Endodermal cell (in vitro differentiated cells): ENCODE measurements around the gene KIAA1958. TPM values are rescaled to one million over a fixed set of nuclear protein-coding genes. Genes with fewer than 3 reads are reported as not detected.

Experiments
- DNase-seq: peaks from one replicate; pipeline ENCODE4 v3.0.0-alpha.2; 2017
- H3K27ac ChIP-seq: 2 replicates; pipeline ENCODE4 v1.5.1; 2013; ENCODE audit warnings: mild to moderate bottlenecking, low read depth, low read length, moderate library complexity
- H3K27me3 ChIP-seq: 2 replicates; pipeline ENCODE4 v1.6.1; 2013; ENCODE audit warnings: mild to moderate bottlenecking, low read length, moderate library complexity; ENCODE audit not compliant: insufficient read depth, control insufficient read depth, poor library complexity, severe bottlenecking
- H3K36me3 ChIP-seq: 2 replicates; pipeline ENCODE4 v1.7.0; 2013; ENCODE audit warnings: mild to moderate bottlenecking, low read length, moderate library complexity; ENCODE audit not compliant: control insufficient read depth, insufficient read depth
- H3K4me1 ChIP-seq: one replicate; pipeline ENCODE4 v1.7.0; 2013; ENCODE audit warnings: low read length; ENCODE audit not compliant: control insufficient read depth, insufficient read depth
- H3K4me3 ChIP-seq: 2 replicates; pipeline ENCODE4 v1.5.1; 2013; ENCODE audit warnings: mild to moderate bottlenecking, low read length, moderate library complexity
- H3K9ac ChIP-seq: 2 replicates; pipeline ENCODE4 v1.6.1; 2013; ENCODE audit warnings: mild to moderate bottlenecking, low read length, moderate library complexity; ENCODE audit not compliant: poor library complexity, severe bottlenecking; ENCODE audit errors: extremely low read depth
- H3K9me3 ChIP-seq: 2 replicates; pipeline ENCODE4 v1.6.1; 2013; ENCODE audit warnings: mild to moderate bottlenecking, low read length, moderate library complexity; ENCODE audit not compliant: control insufficient read depth
- H3K27ac Mint-ChIP-seq: 2 replicates; pipeline ENCODE4 v1.8.0; 2020; ENCODE audit warnings: mixed read lengths
- H3K27me3 Mint-ChIP-seq: 2 replicates; pipeline ENCODE4 v1.8.0; 2021; ENCODE audit warnings: mild to moderate bottlenecking, mixed read lengths; ENCODE audit not compliant: insufficient read depth
- H3K36me3 Mint-ChIP-seq: 2 replicates; pipeline ENCODE4 v1.8.0; 2020; ENCODE audit warnings: low read depth, mixed read lengths
- H3K4me1 Mint-ChIP-seq: 2 replicates; pipeline ENCODE4 v1.8.0; 2020; ENCODE audit warnings: mixed read lengths
- H3K4me3 Mint-ChIP-seq: 2 replicates; pipeline ENCODE4 v1.8.0; 2020; ENCODE audit warnings: mild to moderate bottlenecking, moderate library complexity, mixed read lengths
- H3K9me3 Mint-ChIP-seq: 2 replicates; pipeline ENCODE4 v1.8.0; 2020; ENCODE audit warnings: mild to moderate bottlenecking, mixed read lengths
- CTCF ChIP-seq: fragments of 200-600 bp; sonication (generic); conservative IDR thresholded peaks from 2 replicates; pipeline ENCODE4 v1.5.0; 2021; ENCODE audit warnings: antibody characterized with exemption, mild to moderate bottlenecking
- WGBS, 2 experiments: methylation state at CpG; one replicate each; pipeline versions ENCODE4 v1.1.5 to v1.1.7; 2013; ENCODE audit warnings: missing lambda C conversion rate in 2 of 2, mixed read lengths in 1 of 2; ENCODE audit not compliant: insufficient coverage in 1 of 2, insufficient read length in 1 of 2; 5-methylcytosine and 5-hydroxymethylcytosine counted together
- total RNA-seq, 2 donors: library from RNA; stranded (reverse); fragmentation: NEBNext Ultra II Directional in 1 of 2; extraction: Animal tissue kit (Norgen Biotek cat#: 25700) in 1 of 2; gene quantifications; 2 replicates in 1 of 2; 3 replicates in 1 of 2; pipeline ENCODE4 v1.2.1, GENCODE V29; 2021

KIAA1958 gene
- total RNA-seq, 2 donors from 2014 or later, result 44.6 to 50.9 TPM

- Histone ChIP-seq H3K9ac (no peak overlapping the region), H3K4me3 (no peak overlapping the region), H3K9me3 (no peaks in the 10 kb centered on the region), H3K27ac (no peak overlapping the region), H3K27me3 (no peaks in the 10 kb centered on the region), H3K4me1 (no peaks in the 10 kb centered on the region), H3K36me3 (peaks cover 8% of the 10 kb centered on the region)
- no peaks in the 10 kb centered on the region for H3K27me3 Mint-ChIP-seq
- peaks cover 17% of the 10 kb centered on the region for H3K36me3 Mint-ChIP-seq
- H3K27ac Mint-ChIP-seq, result no peak overlapping the region
- 95 to 100% methylated on average over 1 to 2 of the region's 2 CpGs for WGBS, 2 experiments
- no peak overlapping the region for H3K4me3 Mint-ChIP-seq
- DNase-seq, result no peak
- peaks cover 5% of the 10 kb centered on the region for H3K4me1 Mint-ChIP-seq
- no peaks in the 10 kb centered on the region for H3K9me3 Mint-ChIP-seq
- TF ChIP-seq CTCF, result no peak
Measured at GRCh38 chr9:112623198-112623597, 136.6 kb downstream of the KIAA1958 start.

- no peak for TF ChIP-seq CTCF
- H3K9me3 Mint-ChIP-seq, result no peaks in the 10 kb centered on the region
- WGBS, 2 experiments, result 95 to 96% methylated on average over 3 to 6 of the region's 7 CpGs
- H3K27me3 ChIP-seq, result no peaks in the 10 kb centered on the region
- no peak overlapping the region for H3K27ac Mint-ChIP-seq
- H3K4me3 ChIP-seq, result no peak overlapping the region
- H3K4me1 ChIP-seq, result peaks cover 4% of the 10 kb centered on the region
- H3K4me3 Mint-ChIP-seq, result no peak overlapping the region
- no peaks in the 10 kb centered on the region for H3K27me3 Mint-ChIP-seq
- H3K9ac ChIP-seq, result no peak overlapping the region
- peaks cover 9% of the 10 kb centered on the region for H3K4me1 Mint-ChIP-seq
- H3K36me3 ChIP-seq, result peaks cover 3% of the 10 kb centered on the region
- peaks cover 11% of the 10 kb centered on the region for H3K36me3 Mint-ChIP-seq
- H3K9me3 ChIP-seq, result no peaks in the 10 kb centered on the region
- no peak overlapping the region for H3K27ac ChIP-seq
- no peak for DNase-seq
Measured at GRCh38 chr9:112624711-112625707, 138.4 kb downstream of the KIAA1958 start.

GRCh38 chr9:112629671-112630485 lies 143.3 kb downstream of the KIAA1958 start:
- peak overlapping the region; percentile 34 for H3K27ac ChIP-seq
- 69 to 100% methylated on average over 1 to 6 of the region's 6 CpGs for WGBS, 2 experiments
- peaks cover 11% of the 10 kb centered on the region for H3K4me1 Mint-ChIP-seq

More at GRCh38 chr9:112629671-112630485, 143.3 kb downstream of the KIAA1958 start:
- Histone ChIP-seq H3K27me3 (no peaks in the 10 kb centered on the region), H3K9ac (no peak overlapping the region), H3K4me3 (no peak overlapping the region), H3K36me3 (no peaks in the 10 kb centered on the region), H3K9me3 (no peaks in the 10 kb centered on the region), H3K4me1 (peaks cover 6% of the 10 kb centered on the region)
- no peak for TF ChIP-seq CTCF
- no peaks in the 10 kb centered on the region for H3K9me3 Mint-ChIP-seq
- no peaks in the 10 kb centered on the region for H3K36me3 Mint-ChIP-seq
- peak overlapping the region; percentile 89 for H3K27ac Mint-ChIP-seq
- H3K27me3 Mint-ChIP-seq, result no peaks in the 10 kb centered on the region
- DNase-seq, result peak; percentile 73
- no peak overlapping the region for H3K4me3 Mint-ChIP-seq
